ENCODE results near the gene ABCB11. TPM values are rescaled to one million over a fixed set of nuclear protein-coding genes. Genes with fewer than 3 reads are reported as not detected.

The ABCB11 gene
- total RNA-seq, 1 donor from 2014 or later = 0.24 TPM

DNA sequence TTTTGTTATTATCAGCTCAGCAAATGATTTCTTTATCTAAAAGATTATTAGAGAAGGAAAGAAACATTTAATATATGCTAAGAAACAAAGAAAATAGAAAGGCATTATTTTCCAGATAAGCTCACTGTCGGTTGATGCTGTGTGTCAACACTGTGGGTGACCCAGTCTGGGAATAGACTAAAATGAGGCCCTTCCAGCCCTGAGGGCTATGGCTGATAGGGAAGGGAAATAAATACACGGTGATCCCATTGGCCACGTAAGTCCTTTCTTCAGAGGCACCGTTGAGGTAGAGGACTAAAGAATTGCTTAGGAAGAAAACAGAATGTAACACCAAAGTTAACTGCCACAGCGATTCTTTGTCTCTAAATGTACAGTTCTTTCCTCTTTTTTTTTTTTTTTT, 1.8 kb downstream of the ABCB11 start:
- H3K4me1 Mint-ChIP-seq (ENCODE audit: unreplicated experiment) = no peaks in the 10 kb centered on the region
- DNase-seq (ENCODE audit: extremely low spot score, unreplicated experiment) = no peak
- H3K27ac Mint-ChIP-seq = no peak overlapping the region
- no peaks in the 10 kb centered on the region for H3K36me3 Mint-ChIP-seq
- no peaks in the 10 kb centered on the region for H3K9me3 Mint-ChIP-seq
- TF ChIP-seq, protein P1, sequence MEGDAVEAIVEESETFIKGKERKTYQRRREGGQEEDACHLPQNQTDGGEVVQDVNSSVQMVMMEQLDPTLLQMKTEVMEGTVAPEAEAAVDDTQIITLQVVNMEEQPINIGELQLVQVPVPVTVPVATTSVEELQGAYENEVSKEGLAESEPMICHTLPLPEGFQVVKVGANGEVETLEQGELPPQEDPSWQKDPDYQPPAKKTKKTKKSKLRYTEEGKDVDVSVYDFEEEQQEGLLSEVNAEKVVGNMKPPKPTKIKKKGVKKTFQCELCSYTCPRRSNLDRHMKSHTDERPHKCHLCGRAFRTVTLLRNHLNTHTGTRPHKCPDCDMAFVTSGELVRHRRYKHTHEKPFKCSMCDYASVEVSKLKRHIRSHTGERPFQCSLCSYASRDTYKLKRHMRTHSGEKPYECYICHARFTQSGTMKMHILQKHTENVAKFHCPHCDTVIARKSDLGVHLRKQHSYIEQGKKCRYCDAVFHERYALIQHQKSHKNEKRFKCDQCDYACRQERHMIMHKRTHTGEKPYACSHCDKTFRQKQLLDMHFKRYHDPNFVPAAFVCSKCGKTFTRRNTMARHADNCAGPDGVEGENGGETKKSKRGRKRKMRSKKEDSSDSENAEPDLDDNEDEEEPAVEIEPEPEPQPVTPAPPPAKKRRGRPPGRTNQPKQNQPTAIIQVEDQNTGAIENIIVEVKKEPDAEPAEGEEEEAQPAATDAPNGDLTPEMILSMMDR (conservative IDR thresholded peaks at IDR 0.05) = no peak
- no peaks in the 10 kb centered on the region for H3K27me3 Mint-ChIP-seq
- H3K4me3 Mint-ChIP-seq = no peak overlapping the region

DNA sequence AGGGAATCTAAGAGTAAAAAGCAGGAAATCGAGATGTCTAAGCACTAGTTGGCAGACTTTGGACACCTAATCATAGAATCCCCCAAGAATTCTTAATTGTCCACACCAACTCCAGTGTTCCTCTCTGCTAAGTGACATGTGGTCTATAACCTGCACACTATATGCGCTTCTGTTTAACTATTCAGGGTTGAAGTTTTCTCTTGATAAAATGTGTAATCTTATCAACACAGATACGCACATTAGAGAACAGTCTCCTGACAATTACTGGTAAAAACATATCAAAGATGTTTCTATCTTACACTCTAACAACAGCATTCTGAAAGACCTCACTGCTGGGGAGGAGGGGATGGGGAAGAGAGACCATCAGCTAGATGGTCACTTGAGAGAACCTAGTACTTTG, 3.9 kb downstream of the ABCB11 start:
- Mint-ChIP-seq H3K4me3 (no peak overlapping the region), H3K36me3 (no peaks in the 10 kb centered on the region), H3K4me1 (ENCODE audit: unreplicated experiment) (no peaks in the 10 kb centered on the region), H3K9me3 (no peaks in the 10 kb centered on the region), H3K27ac (no peak overlapping the region), H3K27me3 (no peaks in the 10 kb centered on the region)
- DNase-seq (ENCODE audit: extremely low spot score, unreplicated experiment) = no peak
- TF ChIP-seq, protein P1 (conservative IDR thresholded peaks at IDR 0.05) = no peak

DNA sequence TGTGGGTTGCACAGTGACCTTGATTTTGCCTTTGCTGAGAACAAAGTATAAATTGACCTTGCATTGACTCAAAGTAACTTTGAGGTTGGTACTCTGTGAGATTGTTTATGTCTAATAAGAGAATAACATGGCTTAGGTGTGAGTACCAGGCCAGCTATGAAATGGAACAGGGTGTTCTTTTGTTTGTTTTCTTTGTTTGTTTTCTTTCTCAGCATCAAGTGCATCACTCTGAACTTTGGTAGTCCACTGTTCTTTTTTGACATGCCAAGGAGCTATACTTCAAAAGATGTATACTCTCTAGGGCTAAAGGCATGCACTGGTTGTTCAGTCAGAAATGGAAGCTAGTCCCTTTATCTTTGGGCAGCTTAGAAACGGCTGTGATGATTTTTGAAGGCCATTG, 5.1 kb downstream of the ABCB11 start:
- no peak overlapping the region for H3K27ac Mint-ChIP-seq

DNA sequence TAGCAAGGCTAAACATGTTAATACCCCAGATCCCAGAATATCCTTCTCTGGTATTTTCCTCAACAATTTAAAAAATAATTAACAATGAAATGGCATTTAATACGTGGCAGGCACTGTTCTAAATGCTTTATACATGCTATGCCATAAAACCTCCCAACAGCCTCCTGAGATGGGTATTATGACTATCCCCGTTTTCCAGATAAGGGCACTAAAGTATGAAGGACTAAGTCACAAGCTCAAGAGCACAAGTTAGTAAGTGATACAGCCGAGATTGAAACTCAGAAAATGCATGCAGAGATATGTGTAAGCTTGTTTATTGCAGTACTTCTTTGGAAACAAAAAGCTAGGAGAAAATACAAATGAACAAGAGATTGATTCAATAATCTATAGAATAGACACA, 8.0 kb downstream of the ABCB11 start:
- DNase-seq (ENCODE audit: extremely low spot score, unreplicated experiment) = no peak
- no peak overlapping the region for H3K4me3 Mint-ChIP-seq
- H3K4me1 Mint-ChIP-seq (ENCODE audit: unreplicated experiment) = no peaks in the 10 kb centered on the region
- TF ChIP-seq, protein P1 (conservative IDR thresholded peaks at IDR 0.05) = no peak
- H3K27me3 Mint-ChIP-seq = no peaks in the 10 kb centered on the region
- H3K36me3 Mint-ChIP-seq = no peaks in the 10 kb centered on the region
- H3K27ac Mint-ChIP-seq = no peak overlapping the region
- no peaks in the 10 kb centered on the region for H3K9me3 Mint-ChIP-seq

More for the DNA sequence above, 5.1 kb downstream of the ABCB11 start:
- TF ChIP-seq, protein P1 (conservative IDR thresholded peaks at IDR 0.05) = no peak
- Mint-ChIP-seq H3K9me3 (no peaks in the 10 kb centered on the region), H3K4me1 (ENCODE audit: unreplicated experiment) (no peaks in the 10 kb centered on the region), H3K4me3 (no peak overlapping the region), H3K36me3 (no peaks in the 10 kb centered on the region), H3K27me3 (no peaks in the 10 kb centered on the region)
- DNase-seq (ENCODE audit: extremely low spot score, unreplicated experiment) = no peak

DNA sequence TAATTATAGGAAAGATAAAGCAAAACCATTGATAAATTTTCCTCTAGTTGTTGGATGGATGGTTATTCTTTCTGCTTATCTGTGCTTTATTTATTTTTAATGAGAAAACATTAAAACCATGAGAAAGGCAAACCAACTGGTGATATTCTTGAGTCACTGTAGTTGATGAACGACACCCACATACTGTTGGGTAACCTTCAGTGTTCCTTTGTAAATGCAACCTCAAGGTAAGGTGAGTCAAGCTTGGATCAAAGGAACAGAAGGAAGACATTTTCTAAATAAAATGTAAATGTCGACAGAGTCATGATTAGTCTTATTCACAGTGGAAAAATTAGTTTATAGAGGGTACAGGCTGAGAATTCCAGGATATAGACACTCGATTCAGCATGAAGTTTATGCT, 12.7 kb downstream of the ABCB11 start:
- no peaks in the 10 kb centered on the region for H3K27me3 Mint-ChIP-seq
- no peak for DNase-seq (ENCODE audit: extremely low spot score, unreplicated experiment)
- H3K36me3 Mint-ChIP-seq = no peaks in the 10 kb centered on the region
- TF ChIP-seq, protein P1 (conservative IDR thresholded peaks at IDR 0.05) = no peak
- H3K27ac Mint-ChIP-seq = no peak overlapping the region
- no peaks in the 10 kb centered on the region for H3K4me1 Mint-ChIP-seq (ENCODE audit: unreplicated experiment)
- no peak overlapping the region for H3K4me3 Mint-ChIP-seq
- H3K9me3 Mint-ChIP-seq = peaks cover 6% of the 10 kb centered on the region

DNA sequence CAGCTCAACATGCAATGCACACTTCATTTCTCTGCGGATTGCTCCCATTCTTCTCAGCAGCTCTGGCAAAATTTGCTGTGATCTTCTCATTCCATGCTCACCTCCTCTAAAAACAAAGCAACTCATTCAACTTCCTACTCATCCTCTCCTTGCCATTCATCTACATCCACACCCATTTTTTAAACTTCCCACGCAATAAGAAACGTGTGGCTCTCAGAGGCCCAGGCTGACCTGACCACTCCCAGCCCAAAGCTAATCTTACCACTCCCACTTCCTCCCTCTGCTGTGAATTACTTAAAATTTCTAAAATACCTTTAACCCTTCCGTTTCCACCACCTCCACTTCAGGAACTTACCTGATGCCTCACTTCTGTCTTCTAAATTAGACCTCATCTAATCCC, 15.2 kb downstream of the ABCB11 start:
- no peak for DNase-seq (ENCODE audit: extremely low spot score, unreplicated experiment)
- Mint-ChIP-seq H3K4me3 (no peak overlapping the region), H3K9me3 (peaks cover 6% of the 10 kb centered on the region), H3K27me3 (no peaks in the 10 kb centered on the region), H3K27ac (no peak overlapping the region), H3K36me3 (no peaks in the 10 kb centered on the region), H3K4me1 (ENCODE audit: unreplicated experiment) (no peaks in the 10 kb centered on the region)
- TF ChIP-seq, protein P1 (conservative IDR thresholded peaks at IDR 0.05) = no peak

All from type B pancreatic cell (in vitro differentiated cells).